Uterus (tissue), 4 donors: ENCODE data around the gene KRTAP10-2. TPM values are rescaled to one million over a fixed set of nuclear protein-coding genes. Genes with fewer than 3 reads are reported as not detected.
"Not testable (repeated sequence)": the region's sequence is repeated elsewhere in the genome, so short reads cannot be mapped to it uniquely, and the experiment has no call there.

Experiments
- DNase-seq, 2 donors: peaks; one replicate each; pipeline ENCODE4 v3.0.0-alpha.2; 2019 to 2020
- H3K27ac ChIP-seq, 2 donors: fragments of 200-600 bp; sonication (generic); 1 replicate in 1 of 2; 2 replicates in 1 of 2; pipeline ENCODE4 v1.5.1; 2016 to 2018
- H3K27me3 ChIP-seq, 2 donors: fragments of 200-600 bp; sonication (generic); one replicate each; pipeline ENCODE4 v1.5.1; 2018 to 2019; ENCODE audit warnings: control low read depth in 1 of 2
- H3K36me3 ChIP-seq, 2 donors: fragments of 200-600 bp; sonication (generic); one replicate each; pipeline ENCODE4 v1.5.1; 2019; ENCODE audit warnings: control low read depth in 1 of 2
- H3K4me1 ChIP-seq, 2 donors: fragments of 200-600 bp; sonication (generic); one replicate each; pipeline ENCODE4 v1.5.1; 2018 to 2019; ENCODE audit warnings: control low read depth in 1 of 2
- H3K4me3 ChIP-seq, 2 donors: fragments of 200-600 bp; sonication (generic); 1 replicate in 1 of 2; 2 replicates in 1 of 2; pipeline ENCODE4 v1.5.1; 2018 to 2019; ENCODE audit warnings: mild to moderate bottlenecking in 1 of 2
- H3K9me3 ChIP-seq, 2 donors: fragments of 200-600 bp; sonication (generic); one replicate each; pipeline ENCODE4 v1.5.1; 2019; ENCODE audit warnings: control low read depth in 1 of 2
- CTCF ChIP-seq, 4 experiments: fragments of 200-600 bp in 2 of 4; fragments of 450-650 bp in 2 of 4; sonication (generic) in 2 of 4; IDR thresholded peaks; one replicate each; pipeline ENCODE4 v1.5.1; 2016 to 2019; ENCODE audit warnings: antibody characterized with exemption in 4 of 4, mild to moderate bottlenecking in 2 of 4, moderate library complexity in 1 of 4
- POLR2A ChIP-seq, 2 donors: fragments of 450-650 bp; IDR thresholded peaks; one replicate each; pipeline ENCODE4 v1.6.1; 2016; ENCODE audit warnings: antibody characterized with exemption in 2 of 2, mild to moderate bottlenecking in 1 of 2, moderate library complexity in 1 of 2
- intact Hi-C: fragments of 100-400 bp; cut with DNase I; formaldehyde crosslinking; loops from one replicate; pipeline ENCODE4 v1.15.1; 2023; ENCODE audit warnings: low total_unique reads
- total RNA-seq, 4 donors: library from RNA; depleted of rRNA in 3 of 4; stranded (reverse); fragments of >200 nt in 3 of 4; gene quantifications; one replicate each; pipeline versions ENCODE4 v1.1.0 to v1.2.4, GENCODE V29; 2014 to 2023
- donor health status: DM: yes; HTN: yes; CAD: no.

KRTAP10-2 gene
- total RNA-seq, 4 donors from 2014 or later = not detected

- intact Hi-C loops = no loop called here
- no peaks in the 10 kb centered on the region for H3K4me1 ChIP-seq
- no peak overlapping the region for H3K27ac ChIP-seq
- TF ChIP-seq POLR2A (IDR thresholded peaks at IDR 0.05) (no peak), CTCF (IDR thresholded peaks at IDR 0.05) (no peak)
- H3K4me3 ChIP-seq = no peak overlapping the region
- H3K36me3 ChIP-seq = no peaks in the 10 kb centered on the region
- no peak for DNase-seq
- no peaks in the 10 kb centered on the region for H3K27me3 ChIP-seq
- H3K9me3 ChIP-seq = peaks cover 0 to 3% of the 10 kb centered on the region in 2 donors
Measured at GRCh38 chr21:44566403-44566802, 15.1 kb upstream of the KRTAP10-2 start.

- peaks cover 0 to 3% of the 10 kb centered on the region in 2 donors for H3K9me3 ChIP-seq
- no peaks in the 10 kb centered on the region for H3K4me1 ChIP-seq
- no peak for DNase-seq
- H3K27me3 ChIP-seq = no peaks in the 10 kb centered on the region
- TF ChIP-seq CTCF (IDR thresholded peaks at IDR 0.05) = no peak
- TF ChIP-seq POLR2A (IDR thresholded peaks at IDR 0.05) = no peak
- H3K36me3 ChIP-seq = no peaks in the 10 kb centered on the region
- intact Hi-C loops = no loop called here
- no peak overlapping the region for H3K4me3 ChIP-seq
- H3K27ac ChIP-seq = no peak overlapping the region
Measured at GRCh38 chr21:44564886-44565598, 13.7 kb upstream of the KRTAP10-2 start.

GRCh38 chr21:44564099-44564498 is 12.8 kb upstream of the KRTAP10-2 start:
- DNase-seq = no peak
- no peaks in the 10 kb centered on the region for H3K27me3 ChIP-seq
- intact Hi-C loops = no loop called here
- H3K4me3 ChIP-seq = no peak overlapping the region
- no peaks in the 10 kb centered on the region for H3K4me1 ChIP-seq
- H3K36me3 ChIP-seq = no peaks in the 10 kb centered on the region
- H3K27ac ChIP-seq = no peak overlapping the region
- peaks cover 0 to 3% of the 10 kb centered on the region in 2 donors for H3K9me3 ChIP-seq
- TF ChIP-seq CTCF (IDR thresholded peaks at IDR 0.05) (no peak), POLR2A (IDR thresholded peaks at IDR 0.05) (no peak)

- Histone ChIP-seq H3K27ac (no peak within 1 kb of the TSS), H3K36me3 (no peaks in the 10 kb centered on the region), H3K9me3 (peaks cover 0 to 3% of the 10 kb centered on the region in 2 donors), H3K27me3 (no peaks in the 10 kb centered on the region), H3K4me1 (no peaks in the 10 kb centered on the region), H3K4me3 (no peak within 1 kb of the TSS)
- intact Hi-C loops = no loop called here
- DNase-seq = no peak
- TF ChIP-seq POLR2A (IDR thresholded peaks at IDR 0.05) = no peak
- no peak for TF ChIP-seq CTCF (IDR thresholded peaks at IDR 0.05)
Measured at GRCh38 chr21:44558695-44559094, 7.4 kb upstream of the KRTAP10-2 start, which contains the start of gene KRTAP10-3. TSS of gene KRTAP10-3 (minus strand) at chr21:44558795. CDS start at chr21:44558715, 80 bp downstream.

GRCh38 chr21:44558329-44558675 is 7.0 kb upstream of the KRTAP10-2 start:
- H3K27ac ChIP-seq, intact Hi-C loops, H3K36me3 ChIP-seq, H3K27me3 ChIP-seq, DNase-seq, H3K9me3 ChIP-seq, H3K4me1 ChIP-seq, H3K4me3 ChIP-seq: not testable (repeated sequence)
